ENCODE results near the gene CHRNB4.
A peak's percentile ranks its signal among the peaks of the same experiment; 100 is the strongest.

CHRNB4 gene

DNA sequence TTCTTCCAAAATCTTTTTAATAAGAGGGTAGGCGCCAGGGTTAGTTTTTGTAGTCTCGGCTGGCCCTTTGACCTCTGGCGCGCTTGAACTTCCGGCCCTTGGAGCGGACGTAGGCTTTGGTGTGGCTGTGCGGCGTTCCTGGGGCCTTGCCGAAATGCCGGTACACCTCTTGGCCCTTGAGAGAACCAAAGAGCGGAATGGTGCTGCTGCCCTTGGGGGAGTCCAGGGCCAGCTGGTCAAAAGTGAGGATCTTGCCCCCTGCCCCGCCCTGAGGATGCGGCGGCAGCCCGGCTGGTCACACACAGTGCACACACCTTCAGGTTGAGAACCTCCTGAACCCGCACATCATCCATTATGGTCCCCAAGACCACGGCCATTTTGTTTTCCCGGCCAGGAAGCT is 20.0 kb upstream of the CHRNB4 start:
- Mint-ChIP-seq H3K4me3 (no peak overlapping the region), H3K36me3 (ENCODE audit: insufficient read depth) (no peaks in the 10 kb centered on the region), H3K27me3 (peaks cover 25% of the 10 kb centered on the region), H3K9me3 (no peaks in the 10 kb centered on the region), H3K27ac (ENCODE audit: low read depth) (no peak overlapping the region), H3K4me1 (no peaks in the 10 kb centered on the region)
- no peak for ATAC-seq (replicated peaks; ENCODE audit: extremely low read depth, poor library complexity, severe bottlenecking)
- no peak for DNase-seq (ENCODE audit: low spot score in 2 of 2)

DNA sequence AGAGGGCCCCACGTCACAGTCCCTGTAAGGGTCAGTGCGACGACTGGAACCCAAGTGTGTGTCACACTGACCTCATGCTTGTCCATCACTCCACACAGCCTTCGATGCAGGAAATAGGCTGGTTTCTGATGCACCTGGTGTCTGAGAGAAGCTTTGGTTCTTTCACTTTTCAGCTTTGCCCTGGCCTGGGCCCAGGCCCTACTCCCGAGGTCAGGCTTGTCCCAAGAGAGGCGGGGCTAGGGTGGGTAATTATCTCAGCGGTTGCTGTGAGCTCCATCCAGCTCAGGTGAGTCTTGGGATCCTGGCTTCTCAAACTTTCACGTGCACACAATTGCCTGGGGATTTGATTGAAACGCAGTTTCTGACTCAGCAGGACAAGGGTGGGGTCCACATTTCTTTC is 19.6 kb upstream of the CHRNB4 start:
- no peak overlapping the region for H3K4me3 Mint-ChIP-seq
- H3K4me1 Mint-ChIP-seq, result no peaks in the 10 kb centered on the region
- no peak overlapping the region for H3K27ac Mint-ChIP-seq (ENCODE audit: low read depth)
- H3K36me3 Mint-ChIP-seq (ENCODE audit: insufficient read depth), result no peaks in the 10 kb centered on the region
- no peak for ATAC-seq (replicated peaks; ENCODE audit: extremely low read depth, poor library complexity, severe bottlenecking)
- no peaks in the 10 kb centered on the region for H3K9me3 Mint-ChIP-seq
- peaks cover 23% of the 10 kb centered on the region for H3K27me3 Mint-ChIP-seq
- no peak for DNase-seq (ENCODE audit: low spot score in 2 of 2)

DNA sequence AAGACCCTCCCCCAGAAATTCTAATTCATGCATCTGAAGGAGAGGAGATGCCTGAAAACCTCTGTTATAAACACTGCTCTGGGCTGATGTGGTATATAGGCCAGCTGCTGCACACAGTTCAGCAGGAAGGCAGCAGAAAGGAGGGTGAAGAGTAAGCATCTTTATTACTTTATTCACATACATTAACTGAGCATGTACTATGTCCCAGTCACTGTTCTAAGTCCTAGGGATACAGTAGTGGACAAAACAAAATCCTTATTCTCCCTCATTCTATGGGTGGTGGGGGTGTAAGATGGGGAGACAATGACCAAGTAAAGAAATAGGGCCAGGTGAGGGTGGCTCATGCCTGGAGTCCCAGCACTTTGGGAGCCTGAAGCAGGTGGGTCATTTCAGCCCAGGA is 17.8 kb upstream of the CHRNB4 start:
- DNase-seq (ENCODE audit: low spot score in 2 of 2) (no peak), ATAC-seq (replicated peaks; ENCODE audit: extremely low read depth, poor library complexity, severe bottlenecking) (no peak)
- H3K27me3 Mint-ChIP-seq, result peaks cover 37% of the 10 kb centered on the region
- H3K4me1 Mint-ChIP-seq, result no peaks in the 10 kb centered on the region
- no peaks in the 10 kb centered on the region for H3K36me3 Mint-ChIP-seq (ENCODE audit: insufficient read depth)
- no peak overlapping the region for H3K27ac Mint-ChIP-seq (ENCODE audit: low read depth)
- no peak overlapping the region for H3K4me3 Mint-ChIP-seq
- H3K9me3 Mint-ChIP-seq, result no peaks in the 10 kb centered on the region

DNA sequence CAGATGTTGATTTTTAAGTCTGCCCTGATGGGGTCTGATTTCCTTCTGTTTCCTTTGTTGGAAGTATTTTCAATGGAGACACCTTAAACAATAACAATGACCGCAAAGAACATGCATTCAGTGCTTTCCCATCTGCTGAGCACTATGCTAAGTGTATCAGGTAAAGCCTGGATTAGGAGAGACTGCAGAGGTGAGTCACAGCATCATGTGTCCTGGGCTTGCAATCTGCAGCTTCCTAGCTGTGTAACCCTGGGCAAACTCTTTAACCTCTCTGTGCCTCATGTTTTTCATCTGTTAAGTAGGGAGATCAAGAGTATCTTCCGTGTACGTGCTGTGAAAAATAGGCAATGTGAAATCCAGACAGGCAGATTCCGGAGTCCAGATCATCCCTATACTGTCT is 13.3 kb upstream of the CHRNB4 start:
- Mint-ChIP-seq H3K27ac (ENCODE audit: low read depth) (no peak overlapping the region), H3K4me3 (no peak overlapping the region), H3K9me3 (no peaks in the 10 kb centered on the region), H3K4me1 (no peaks in the 10 kb centered on the region), H3K36me3 (ENCODE audit: insufficient read depth) (no peaks in the 10 kb centered on the region), H3K27me3 (peaks cover 24% of the 10 kb centered on the region)
- ATAC-seq (replicated peaks; ENCODE audit: extremely low read depth, poor library complexity, severe bottlenecking) (no peak), DNase-seq (ENCODE audit: low spot score in 2 of 2) (no peak)

DNA sequence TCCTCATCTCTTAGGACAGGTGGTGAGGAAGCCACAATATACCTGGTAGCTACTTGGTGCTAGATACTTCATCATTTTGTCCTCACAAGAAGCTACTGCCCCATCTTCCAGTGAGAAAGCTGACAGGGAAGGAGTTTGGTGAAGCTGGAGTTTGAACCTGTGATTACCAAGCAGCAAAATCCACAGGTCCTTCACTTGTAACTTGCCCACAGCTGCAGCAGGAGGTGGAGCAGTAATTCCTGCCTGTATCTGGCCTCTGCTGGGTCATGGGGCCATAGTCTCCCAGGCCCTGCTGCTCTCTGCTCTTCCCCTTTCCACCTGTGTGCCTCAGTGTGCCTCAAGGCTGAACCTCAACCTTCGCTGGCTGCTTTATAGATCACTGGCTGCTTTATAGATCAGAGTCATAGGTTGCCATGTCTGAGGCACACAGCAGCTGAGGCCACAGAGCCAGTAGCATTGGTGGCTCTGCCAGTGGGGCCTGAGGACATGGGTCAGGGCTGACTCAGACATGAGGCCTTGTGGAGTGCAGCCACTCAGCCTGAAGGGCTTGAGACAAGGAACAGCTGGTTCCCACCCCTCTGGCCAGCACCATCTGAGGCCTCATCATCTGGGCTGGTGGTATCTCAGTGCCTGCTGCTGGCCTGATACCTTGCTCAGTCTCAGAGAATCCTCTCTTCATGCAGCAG is 11.1 kb upstream of the CHRNB4 start:
- no peak for ATAC-seq (replicated peaks; ENCODE audit: extremely low read depth, poor library complexity, severe bottlenecking)
- Mint-ChIP-seq H3K36me3 (ENCODE audit: insufficient read depth) (no peaks in the 10 kb centered on the region), H3K27me3 (peaks cover 20% of the 10 kb centered on the region), H3K9me3 (no peaks in the 10 kb centered on the region), H3K4me1 (no peaks in the 10 kb centered on the region), H3K4me3 (no peak overlapping the region), H3K27ac (ENCODE audit: low read depth) (no peak overlapping the region)
- no peak for DNase-seq (ENCODE audit: low spot score in 2 of 2)

DNA sequence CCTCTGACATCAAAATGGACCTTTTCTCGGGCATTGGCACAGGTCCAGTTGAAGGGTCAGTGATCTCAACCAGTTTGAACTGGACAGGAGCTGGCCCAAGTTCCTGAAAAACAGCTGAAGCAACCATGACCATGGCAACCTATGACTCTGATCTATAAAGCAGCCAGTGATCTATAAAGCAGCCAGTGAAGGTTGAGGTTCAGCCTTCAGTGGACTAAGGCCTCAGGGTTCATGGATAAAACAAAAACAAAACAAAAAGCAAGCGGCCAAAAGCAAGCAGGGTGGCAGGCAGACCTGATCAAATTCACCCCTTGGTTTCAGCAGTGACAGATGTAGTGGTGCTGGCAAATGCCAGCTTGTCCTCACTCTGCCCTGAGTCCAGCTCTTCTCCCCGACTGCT is 10.0 kb upstream of the CHRNB4 start:
- no peak overlapping the region for H3K4me3 Mint-ChIP-seq
- H3K27ac Mint-ChIP-seq (ENCODE audit: low read depth), result no peak overlapping the region
- peaks cover 1% of the 10 kb centered on the region for H3K36me3 Mint-ChIP-seq (ENCODE audit: insufficient read depth)
- peaks cover 20% of the 10 kb centered on the region for H3K27me3 Mint-ChIP-seq
- no peaks in the 10 kb centered on the region for H3K9me3 Mint-ChIP-seq
- no peaks in the 10 kb centered on the region for H3K4me1 Mint-ChIP-seq
- ATAC-seq (replicated peaks; ENCODE audit: extremely low read depth, poor library complexity, severe bottlenecking), result no peak
- no peak for DNase-seq (ENCODE audit: low spot score in 2 of 2)

DNA sequence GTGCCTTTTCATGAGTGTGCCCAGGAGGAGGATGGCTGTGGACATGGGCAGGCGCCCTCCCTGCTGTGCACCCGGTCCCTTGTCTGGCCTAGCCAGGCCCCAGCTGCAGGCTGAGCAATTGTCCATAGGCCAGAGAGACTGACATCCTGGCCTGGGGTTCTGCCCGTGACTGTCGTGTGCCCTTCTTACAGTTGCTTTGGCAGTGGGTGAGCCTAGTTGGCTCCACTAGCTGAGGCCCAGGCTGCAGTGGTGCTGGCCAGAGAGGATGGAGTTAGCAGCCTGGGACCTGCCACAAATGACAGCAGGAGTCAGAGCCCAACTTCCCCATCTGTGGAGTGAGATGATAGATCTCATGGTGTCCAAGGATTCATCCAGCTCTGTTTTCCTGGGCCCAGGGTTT is 9.0 kb upstream of the CHRNB4 start:
- no peak overlapping the region for H3K27ac Mint-ChIP-seq (ENCODE audit: low read depth)

DNA sequence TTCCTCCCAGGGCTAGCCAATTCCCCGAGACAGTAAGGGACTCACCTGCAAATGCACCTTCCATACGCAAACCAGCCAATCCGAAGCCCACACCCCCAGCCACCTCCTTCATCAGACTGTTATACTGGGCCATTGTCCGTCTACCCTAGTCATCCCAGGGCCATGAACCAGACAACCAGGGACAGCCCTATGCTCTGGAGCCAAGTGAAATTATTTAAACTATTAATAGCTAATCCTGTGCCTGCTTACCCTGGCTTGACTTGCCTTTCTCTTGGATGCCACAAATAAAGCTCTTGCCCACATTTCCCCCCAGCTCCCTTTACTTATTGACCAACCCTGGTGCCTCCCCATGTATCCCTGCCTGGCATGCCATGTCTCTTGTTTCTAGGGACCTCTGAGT is 4.0 kb upstream of the CHRNB4 start:
- Mint-ChIP-seq H3K36me3 (ENCODE audit: insufficient read depth) (peaks cover 1% of the 10 kb centered on the region), H3K27ac (ENCODE audit: low read depth) (no peak overlapping the region), H3K9me3 (no peaks in the 10 kb centered on the region), H3K4me1 (peaks cover 9% of the 10 kb centered on the region), H3K27me3 (peaks cover 12% of the 10 kb centered on the region), H3K4me3 (no peak overlapping the region)
- DNase-seq (ENCODE audit: low spot score in 2 of 2), result no peak
- ATAC-seq (replicated peaks; ENCODE audit: extremely low read depth, poor library complexity, severe bottlenecking), result no peak

More for the DNA sequence above, 9.0 kb upstream of the CHRNB4 start:
- no peak for ATAC-seq (replicated peaks; ENCODE audit: extremely low read depth, poor library complexity, severe bottlenecking)
- Mint-ChIP-seq H3K4me1 (no peaks in the 10 kb centered on the region), H3K27me3 (peaks cover 16% of the 10 kb centered on the region), H3K36me3 (ENCODE audit: insufficient read depth) (peaks cover 1% of the 10 kb centered on the region), H3K4me3 (no peak overlapping the region), H3K9me3 (no peaks in the 10 kb centered on the region)
- no peak for DNase-seq (ENCODE audit: low spot score in 2 of 2)

DNA sequence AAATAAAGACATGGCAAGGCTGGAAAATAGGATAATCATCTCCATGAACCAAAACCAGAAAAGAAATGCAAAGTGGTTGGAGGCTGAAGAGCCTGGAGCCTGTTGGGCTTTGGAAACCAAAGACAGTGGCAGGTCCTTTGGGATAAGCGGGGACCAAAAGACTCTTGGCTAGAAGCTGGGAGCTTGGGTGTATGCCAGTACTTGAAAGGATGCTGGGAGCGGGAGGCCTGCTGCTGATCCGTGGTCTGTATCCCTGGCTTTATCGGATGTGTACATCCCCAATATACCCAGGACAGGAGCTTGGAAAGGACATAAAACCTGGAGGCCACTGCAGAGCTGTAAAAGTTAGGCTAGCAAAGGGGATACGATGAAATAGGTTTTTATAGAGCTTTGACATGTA is 1.3 kb upstream of the CHRNB4 start:
- Mint-ChIP-seq H3K4me3 (no peak overlapping the region), H3K36me3 (ENCODE audit: insufficient read depth) (peaks cover 1% of the 10 kb centered on the region), H3K4me1 (peaks cover 9% of the 10 kb centered on the region)

DNA sequence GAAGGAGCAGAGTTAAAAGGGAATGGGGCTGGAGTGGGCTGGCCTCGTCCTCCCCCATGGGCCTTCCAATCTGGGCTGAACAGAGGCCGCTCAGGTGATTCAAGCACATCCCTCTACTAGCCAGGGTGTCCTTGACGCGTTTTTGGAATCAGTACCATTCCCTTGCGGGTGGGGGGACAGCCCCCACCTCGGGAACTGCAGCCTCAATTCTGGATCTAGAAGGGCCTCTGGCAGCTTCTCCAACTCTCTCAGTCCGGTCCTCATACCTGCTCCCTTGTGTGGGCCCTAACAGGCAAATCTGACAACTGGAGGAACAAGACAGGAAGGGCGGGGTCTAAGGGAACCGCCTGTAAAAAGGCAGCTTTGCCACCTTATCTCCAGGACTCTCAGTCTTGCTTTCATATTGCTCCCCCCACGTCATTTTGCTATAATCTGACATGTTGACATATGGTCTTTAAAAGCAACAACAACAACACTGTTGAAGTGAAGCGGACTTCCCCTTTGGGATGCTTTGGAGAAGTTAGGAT is 802 bp upstream of the CHRNB4 start:
- no peak overlapping the region for H3K27ac Mint-ChIP-seq (ENCODE audit: low read depth)
- H3K4me3 Mint-ChIP-seq, result peak overlapping the region; percentile 61

More for the DNA sequence above, 1.3 kb upstream of the CHRNB4 start:
- peaks cover 22% of the 10 kb centered on the region for H3K27me3 Mint-ChIP-seq
- H3K27ac Mint-ChIP-seq (ENCODE audit: low read depth), result no peak overlapping the region
- ATAC-seq (replicated peaks; ENCODE audit: extremely low read depth, poor library complexity, severe bottlenecking) (no peak), DNase-seq (ENCODE audit: low spot score in 2 of 2) (no peak)
- no peaks in the 10 kb centered on the region for H3K9me3 Mint-ChIP-seq

DNA sequence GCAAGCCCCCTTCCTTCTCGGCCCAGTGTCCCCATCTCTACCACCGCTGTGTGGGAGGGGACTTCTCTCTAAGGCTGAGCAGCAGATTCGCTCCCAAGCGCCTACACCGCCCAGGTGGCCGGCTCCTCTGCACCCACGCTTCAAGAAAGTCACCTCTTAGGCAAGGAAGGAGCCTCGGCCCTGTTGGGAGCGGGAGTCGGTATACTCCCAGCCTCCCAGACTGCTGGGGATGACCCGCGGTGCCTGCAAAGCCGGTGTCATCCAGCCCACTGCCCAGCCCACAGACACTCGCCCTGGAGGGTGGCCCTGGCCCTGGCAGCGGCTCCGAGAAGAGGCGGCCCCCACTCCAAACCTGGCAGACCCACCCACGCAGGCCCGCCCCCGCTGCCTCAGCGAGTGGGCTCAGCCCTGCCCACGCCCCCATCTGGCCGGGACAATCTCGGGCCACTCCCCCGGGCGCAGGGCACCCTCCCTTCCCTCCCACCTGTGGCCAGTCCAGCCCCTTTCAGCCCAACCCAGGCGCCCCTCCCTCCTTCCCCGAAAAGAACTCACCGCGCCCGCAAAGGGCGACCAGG is 396 bp downstream of the CHRNB4 start:
- H3K27ac Mint-ChIP-seq (ENCODE audit: low read depth), result no peak overlapping the region
- no peak for DNase-seq (ENCODE audit: low spot score in 2 of 2)
- no peaks in the 10 kb centered on the region for H3K36me3 Mint-ChIP-seq (ENCODE audit: insufficient read depth)
- H3K27me3 Mint-ChIP-seq, result peaks cover 30% of the 10 kb centered on the region
- no peak for ATAC-seq (replicated peaks; ENCODE audit: extremely low read depth, poor library complexity, severe bottlenecking)
- peaks cover 9% of the 10 kb centered on the region for H3K4me1 Mint-ChIP-seq
- no peaks in the 10 kb centered on the region for H3K9me3 Mint-ChIP-seq
- no peak overlapping the region for H3K4me3 Mint-ChIP-seq

More for the DNA sequence above, 802 bp upstream of the CHRNB4 start:
- Mint-ChIP-seq H3K36me3 (ENCODE audit: insufficient read depth) (no peaks in the 10 kb centered on the region), H3K9me3 (no peaks in the 10 kb centered on the region), H3K4me1 (peaks cover 9% of the 10 kb centered on the region), H3K27me3 (peaks cover 28% of the 10 kb centered on the region)
- ATAC-seq (replicated peaks; ENCODE audit: extremely low read depth, poor library complexity, severe bottlenecking), result no peak
- DNase-seq (ENCODE audit: low spot score in 2 of 2), result no peak

DNA sequence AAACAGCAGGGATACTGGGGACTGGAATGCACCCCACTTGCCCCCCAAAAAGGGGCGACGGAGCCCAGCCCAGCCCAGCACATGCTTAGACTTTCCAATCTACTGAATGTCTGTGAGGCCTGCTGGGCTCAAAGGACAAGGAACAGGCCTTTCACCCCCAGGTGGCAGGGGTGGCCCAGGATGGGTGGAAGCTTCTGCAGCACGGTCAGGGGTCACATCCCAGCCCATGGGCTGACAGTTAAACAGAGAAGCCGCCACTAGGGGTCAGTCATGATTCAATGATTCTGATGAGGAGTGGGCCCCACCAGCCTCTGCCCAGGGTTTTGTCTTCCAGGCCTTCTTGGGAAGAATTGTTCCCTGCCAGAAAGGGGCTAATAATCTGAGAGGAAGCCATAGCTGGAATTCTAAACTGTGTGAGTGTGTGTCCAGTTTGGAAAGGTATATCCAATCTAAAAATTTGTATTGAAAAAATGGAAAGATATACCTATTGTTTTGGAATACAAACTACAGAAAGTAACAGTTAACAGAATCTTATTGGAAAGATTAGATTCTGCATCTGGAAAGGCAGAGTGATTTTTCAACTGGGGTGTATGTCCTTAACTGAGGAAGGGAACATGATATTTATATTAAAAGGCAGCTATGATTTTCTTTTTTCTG is 2.2 kb downstream of the CHRNB4 start:
- DNase-seq (ENCODE audit: low spot score in 2 of 2) (no peak), ATAC-seq (replicated peaks; ENCODE audit: extremely low read depth, poor library complexity, severe bottlenecking) (no peak)
- no peak overlapping the region for H3K27ac Mint-ChIP-seq (ENCODE audit: low read depth)
- peaks cover 1% of the 10 kb centered on the region for H3K9me3 Mint-ChIP-seq
- H3K4me3 Mint-ChIP-seq, result no peak overlapping the region
- no peaks in the 10 kb centered on the region for H3K36me3 Mint-ChIP-seq (ENCODE audit: insufficient read depth)
- H3K4me1 Mint-ChIP-seq, result peaks cover 9% of the 10 kb centered on the region
- peaks cover 30% of the 10 kb centered on the region for H3K27me3 Mint-ChIP-seq

Measured in central memory CD8-positive, alpha-beta T cell (primary cell).